Right ventricle myocardium superior (tissue), 1 donor: Measurements from ENCODE around the gene SLC6A6. TPM values are rescaled to one million over a fixed set of nuclear protein-coding genes. Genes with fewer than 3 reads are reported as not detected.

Source experiments
- ATAC-seq: fragments of 200-7000 bp; cut with Tn5 transposase; one replicate; pipeline ENCODE4 v1.9.1; 2020; ENCODE audit warnings: mild to moderate bottlenecking; ENCODE audit not compliant: poor library complexity
- DNase-seq: peaks from one replicate; pipeline ENCODE4 v3.0.0-alpha.2; 2020
- intact Hi-C: fragments of 100-400 bp; cut with DNase I; formaldehyde crosslinking; loops from one replicate; pipeline ENCODE4 v1.11.2; 2022
- total RNA-seq: library from RNA; stranded (reverse); fragmentation: NEBNext Ultra II Directional; extraction: Animal tissue kit (Norgen Biotek cat#: 25700); gene quantifications from one replicate; pipeline ENCODE4 v1.2.1, GENCODE V29; 2021
- donor health status: DM: no; HTN: yes; CAD: no; lungs with severe emphysema.

SLC6A6 gene
- total RNA-seq, 1 donor from 2014 or later: 13.5 TPM

GRCh38 chr3:14534516-14535191 is 132.2 kb downstream of the SLC6A6 start:
- intact Hi-C loops: no loop called here
- ATAC-seq (no peak), DNase-seq (peak; percentile 33)

DNA sequence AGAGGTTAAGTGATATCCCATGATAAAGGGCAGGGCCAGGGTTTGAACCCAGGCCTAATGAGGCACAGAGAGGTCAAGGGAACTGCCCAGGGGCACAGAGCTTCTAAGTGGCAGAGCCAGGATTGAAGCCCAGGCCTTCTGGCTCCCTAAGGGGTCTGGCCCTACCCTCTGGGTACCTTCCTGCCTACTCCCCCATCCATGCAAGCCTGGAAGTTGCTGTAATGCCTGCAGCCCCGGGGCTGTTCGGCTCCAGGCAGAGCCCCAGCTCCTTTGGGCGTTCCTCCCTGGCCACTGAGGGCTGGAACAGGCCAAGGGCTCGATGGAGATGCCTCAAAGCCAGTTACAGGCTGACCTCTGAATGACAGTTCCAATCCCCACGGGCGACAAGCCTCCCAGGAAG is 133.2 kb downstream of the SLC6A6 start:
- DNase-seq: peak; percentile 23

GRCh38 chr3:14536055-14536815 is 133.8 kb downstream of the SLC6A6 start:
- no peak for ATAC-seq
- DNase-seq: peak; percentile 33
- intact Hi-C loops: no loop called here

More for the DNA sequence above, 133.2 kb downstream of the SLC6A6 start:
- intact Hi-C loops: no loop called here
- ATAC-seq: no peak

DNA sequence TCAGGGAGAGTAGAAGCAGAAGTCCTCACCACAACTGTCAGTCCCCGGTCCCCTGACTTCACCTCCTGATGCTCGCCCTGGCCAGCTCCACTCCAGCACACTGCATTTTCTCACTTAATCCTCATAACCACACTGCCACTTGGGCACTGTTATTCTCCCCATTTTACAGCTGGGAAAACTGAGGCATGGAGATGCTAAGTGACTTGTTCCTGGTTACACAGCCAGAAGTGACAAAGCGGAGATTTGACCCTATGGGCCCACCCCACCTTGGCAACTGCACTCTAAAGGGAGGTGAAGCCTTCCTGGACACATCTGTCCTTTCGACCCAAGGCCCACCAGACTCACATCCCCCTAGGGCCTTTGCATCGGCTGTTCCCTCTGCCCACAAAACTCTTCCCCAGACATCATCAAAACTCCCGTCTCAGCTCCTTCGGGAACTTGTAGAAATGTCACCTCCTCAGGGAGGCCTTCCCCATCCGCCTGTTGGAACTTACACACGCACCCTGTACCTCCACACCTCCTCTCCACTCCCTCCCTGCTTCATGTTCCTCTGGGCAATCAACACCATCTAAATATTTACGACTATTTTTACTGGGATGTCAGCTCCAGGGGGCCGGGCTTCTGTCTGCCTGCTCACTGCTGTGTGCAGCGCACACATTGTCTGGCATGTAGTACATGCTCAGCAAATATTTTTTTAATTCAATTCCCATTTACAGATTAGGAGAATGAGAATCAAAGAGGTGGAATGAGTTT is 134.6 kb downstream of the SLC6A6 start:
- DNase-seq: peak; percentile 18
- intact Hi-C loops: no loop called here

GRCh38 chr3:14537590-14538450 is 135.4 kb downstream of the SLC6A6 start:
- DNase-seq (peak; percentile 66), ATAC-seq (no peak)
- intact Hi-C loops: no loop called here

More for the DNA sequence above, 134.6 kb downstream of the SLC6A6 start:
- ATAC-seq: no peak

GRCh38 chr3:14538451-14539088 is 136.2 kb downstream of the SLC6A6 start:
- peak; percentile 37 for ATAC-seq
- intact Hi-C loops: no loop called here
- DNase-seq: peak; percentile 48

Other genes with a start within 250 kb of the SLC6A6 start
- 7.7 TPM for gene XPC, start 224.0 kb upstream of the SLC6A6 start, total RNA-seq
- gene LSM3, start 223.8 kb upstream of the SLC6A6 start, total RNA-seq: 16.8 TPM
- 40.1 TPM for gene GRIP2, start 137.7 kb downstream of the SLC6A6 start, total RNA-seq
- 12.6 TPM for gene CCDC174, start 249.2 kb downstream of the SLC6A6 start, total RNA-seq